ENCODE results near the gene COBL. TPM values are rescaled to one million over a fixed set of nuclear protein-coding genes. Genes with fewer than 3 reads are reported as not detected.

COBL gene
- polyA plus RNA-seq, 1 donor (not counting 4 experiments of a cell fraction or from before 2014, with no cell fraction given), result 4.5 TPM

DNA sequence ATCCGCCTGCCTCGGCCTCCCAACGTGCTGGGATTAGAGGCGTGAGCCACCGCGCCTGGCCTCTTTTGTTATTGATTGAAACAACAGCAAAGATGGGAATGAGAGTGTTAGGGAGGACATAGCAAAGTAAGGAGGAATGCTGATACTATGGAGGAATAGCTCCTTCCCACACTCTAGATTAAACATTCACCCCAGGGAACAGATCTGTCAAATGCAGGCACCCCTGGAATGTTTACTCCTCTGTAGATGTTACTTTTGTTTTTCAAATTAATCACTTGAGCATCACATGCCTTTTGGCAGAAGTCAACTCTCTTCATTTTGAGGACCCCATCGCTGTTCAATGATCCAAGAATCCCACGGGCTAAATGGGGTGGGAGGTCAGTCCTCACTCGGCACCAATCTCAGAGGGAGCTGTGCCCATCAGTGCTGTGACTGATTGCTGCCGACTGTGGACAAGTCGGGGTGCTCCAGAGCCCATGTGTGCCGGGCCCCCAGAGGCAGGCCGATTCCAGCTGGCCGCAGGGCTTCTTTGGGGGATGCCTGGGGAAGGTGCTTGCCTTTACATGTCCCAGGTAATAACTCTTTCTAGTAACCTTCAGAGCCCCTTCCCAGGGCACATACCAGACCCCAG is 10.2 kb upstream of the COBL start:
- dilution Hi-C loops (cut with MboI; ENCODE audit: extremely low pct_ligation_motif_present, low sequenced_read_pairs), result no loop called here
- H3K4me1 ChIP-seq (ENCODE audit: control insufficient read depth, extremely low read depth, insufficient read depth, low read length), result peaks cover 14% of the 10 kb centered on the region
- H4K20me1 ChIP-seq (ENCODE audit: control insufficient read depth, extremely low read depth, insufficient read depth, low read length), result no peaks in the 10 kb centered on the region
- no peak overlapping the region for H2AFZ ChIP-seq (ENCODE audit: control insufficient read depth, low read length)
- H3K79me2 ChIP-seq (ENCODE audit: control insufficient read depth, insufficient read depth, low read length), result no peaks in the 10 kb centered on the region
- FAIRE-seq (no peak), DNase-seq (ENCODE audit: low read depth, low spot score) (no peak)
- no peaks in the 10 kb centered on the region for H3K9me3 ChIP-seq (ENCODE audit: control insufficient read depth, low read depth, low read length)
- H3K9me1 ChIP-seq (ENCODE audit: control insufficient read depth, extremely low read depth, insufficient read depth, low read length), result no peaks in the 10 kb centered on the region
- no peak overlapping the region for H3K4me3 ChIP-seq (ENCODE audit: control insufficient read depth in 2 of 3, extremely low read depth in 1 of 3, insufficient read depth in 2 of 3, low read depth in 1 of 3, low read length in 3 of 3)
- TF ChIP-seq EZH2 (IDR thresholded peaks at IDR 0.05; ENCODE audit: low read length), result no peak
- TF ChIP-seq, protein P1, sequence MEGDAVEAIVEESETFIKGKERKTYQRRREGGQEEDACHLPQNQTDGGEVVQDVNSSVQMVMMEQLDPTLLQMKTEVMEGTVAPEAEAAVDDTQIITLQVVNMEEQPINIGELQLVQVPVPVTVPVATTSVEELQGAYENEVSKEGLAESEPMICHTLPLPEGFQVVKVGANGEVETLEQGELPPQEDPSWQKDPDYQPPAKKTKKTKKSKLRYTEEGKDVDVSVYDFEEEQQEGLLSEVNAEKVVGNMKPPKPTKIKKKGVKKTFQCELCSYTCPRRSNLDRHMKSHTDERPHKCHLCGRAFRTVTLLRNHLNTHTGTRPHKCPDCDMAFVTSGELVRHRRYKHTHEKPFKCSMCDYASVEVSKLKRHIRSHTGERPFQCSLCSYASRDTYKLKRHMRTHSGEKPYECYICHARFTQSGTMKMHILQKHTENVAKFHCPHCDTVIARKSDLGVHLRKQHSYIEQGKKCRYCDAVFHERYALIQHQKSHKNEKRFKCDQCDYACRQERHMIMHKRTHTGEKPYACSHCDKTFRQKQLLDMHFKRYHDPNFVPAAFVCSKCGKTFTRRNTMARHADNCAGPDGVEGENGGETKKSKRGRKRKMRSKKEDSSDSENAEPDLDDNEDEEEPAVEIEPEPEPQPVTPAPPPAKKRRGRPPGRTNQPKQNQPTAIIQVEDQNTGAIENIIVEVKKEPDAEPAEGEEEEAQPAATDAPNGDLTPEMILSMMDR (optimal IDR thresholded peaks at IDR 0.05 in 1 of 3, IDR thresholded peaks at IDR 0.05 in 1 of 3, conservative IDR thresholded peaks at IDR 0.05 in 1 of 3; ENCODE audit: extremely low read depth in 1 of 3, insufficient read depth in 2 of 3, low read length in 3 of 3), result no peak
- no peak overlapping the region for H3K27ac ChIP-seq (ENCODE audit: control insufficient read depth, insufficient read depth, low read length)
- H3K36me3 ChIP-seq (ENCODE audit: control insufficient read depth in 2 of 2, extremely low read depth in 1 of 2, insufficient read depth in 2 of 2, low read length in 2 of 2), result no peaks in the 10 kb centered on the region
- no peak overlapping the region for H3K9ac ChIP-seq (ENCODE audit: control insufficient read depth, extremely low read depth, insufficient read depth, low read length)
- H3K27me3 ChIP-seq (ENCODE audit: control insufficient read depth, extremely low read depth, insufficient read depth, low read length), result no peaks in the 10 kb centered on the region
- no peak overlapping the region for H3K4me2 ChIP-seq (ENCODE audit: control insufficient read depth, extremely low read depth, insufficient read depth, low read depth, low read length)

DNA sequence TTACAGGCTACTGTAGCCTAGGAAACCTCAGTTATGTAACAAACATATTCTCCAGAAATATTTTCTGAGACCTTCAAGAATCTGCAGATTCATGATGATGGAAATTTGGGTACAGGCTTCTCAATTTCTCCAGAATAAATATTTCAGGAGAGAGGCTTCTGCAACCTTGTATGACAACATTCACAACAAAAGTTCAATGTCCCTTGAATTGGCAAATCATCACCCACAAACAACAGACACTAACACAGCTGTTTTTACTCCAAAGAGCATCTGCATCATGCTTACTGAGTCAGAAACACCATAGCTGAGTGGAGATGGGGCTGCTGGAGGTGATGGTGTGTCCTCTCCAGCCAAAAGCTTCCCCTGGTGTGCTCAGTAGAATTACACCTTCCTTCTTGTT is 9.3 kb upstream of the COBL start:
- TF ChIP-seq, protein P1 (optimal IDR thresholded peaks at IDR 0.05 in 1 of 3, IDR thresholded peaks at IDR 0.05 in 1 of 3, conservative IDR thresholded peaks at IDR 0.05 in 1 of 3; ENCODE audit: extremely low read depth in 1 of 3, insufficient read depth in 2 of 3, low read length in 3 of 3), result no peak
- TF ChIP-seq EZH2 (IDR thresholded peaks at IDR 0.05; ENCODE audit: low read length), result no peak
- FAIRE-seq (peak; percentile 62), DNase-seq (ENCODE audit: low read depth, low spot score) (no peak)
- no peaks in the 10 kb centered on the region for H3K9me1 ChIP-seq (ENCODE audit: control insufficient read depth, extremely low read depth, insufficient read depth, low read length)
- H3K36me3 ChIP-seq (ENCODE audit: control insufficient read depth in 2 of 2, extremely low read depth in 1 of 2, insufficient read depth in 2 of 2, low read length in 2 of 2), result no peaks in the 10 kb centered on the region
- no peak overlapping the region for H3K4me2 ChIP-seq (ENCODE audit: control insufficient read depth, extremely low read depth, insufficient read depth, low read depth, low read length)
- dilution Hi-C loops (cut with MboI; ENCODE audit: extremely low pct_ligation_motif_present, low sequenced_read_pairs), result no loop called here
- no peaks in the 10 kb centered on the region for H3K9me3 ChIP-seq (ENCODE audit: control insufficient read depth, low read depth, low read length)
- no peak overlapping the region for H3K9ac ChIP-seq (ENCODE audit: control insufficient read depth, extremely low read depth, insufficient read depth, low read length)
- no peaks in the 10 kb centered on the region for H3K79me2 ChIP-seq (ENCODE audit: control insufficient read depth, insufficient read depth, low read length)
- H3K4me1 ChIP-seq (ENCODE audit: control insufficient read depth, extremely low read depth, insufficient read depth, low read length), result peaks cover 14% of the 10 kb centered on the region
- H3K27me3 ChIP-seq (ENCODE audit: control insufficient read depth, extremely low read depth, insufficient read depth, low read length), result no peaks in the 10 kb centered on the region
- H2AFZ ChIP-seq (ENCODE audit: control insufficient read depth, low read length), result no peak overlapping the region
- H3K4me3 ChIP-seq (ENCODE audit: control insufficient read depth in 2 of 3, extremely low read depth in 1 of 3, insufficient read depth in 2 of 3, low read depth in 1 of 3, low read length in 3 of 3), result no peak overlapping the region
- no peaks in the 10 kb centered on the region for H4K20me1 ChIP-seq (ENCODE audit: control insufficient read depth, extremely low read depth, insufficient read depth, low read length)
- no peak overlapping the region for H3K27ac ChIP-seq (ENCODE audit: control insufficient read depth, insufficient read depth, low read length)
